Tibial nerve (tissue), 3 donors: ENCODE measurements around the gene MKNK1.

Experiments used
- POLR2A ChIP-seq, 2 donors: fragments of 450-650 bp; IDR thresholded peaks; one replicate each; pipeline ENCODE4 v1.6.1; 2017; ENCODE audit warnings: antibody characterized with exemption in 2 of 2, mild to moderate bottlenecking in 2 of 2, moderate library complexity in 2 of 2
- TF ChIP-seq, protein P1 (sequence below), 5 experiments: fragments of 200-600 bp in 3 of 5; fragments of 450-650 bp in 2 of 5; sonication (generic) in 3 of 5; IDR thresholded peaks; one replicate each; pipeline ENCODE4 v1.5.1; 2016 to 2019; ENCODE audit warnings: antibody characterized with exemption in 5 of 5, mild to moderate bottlenecking in 3 of 5, moderate library complexity in 2 of 5

DNA sequence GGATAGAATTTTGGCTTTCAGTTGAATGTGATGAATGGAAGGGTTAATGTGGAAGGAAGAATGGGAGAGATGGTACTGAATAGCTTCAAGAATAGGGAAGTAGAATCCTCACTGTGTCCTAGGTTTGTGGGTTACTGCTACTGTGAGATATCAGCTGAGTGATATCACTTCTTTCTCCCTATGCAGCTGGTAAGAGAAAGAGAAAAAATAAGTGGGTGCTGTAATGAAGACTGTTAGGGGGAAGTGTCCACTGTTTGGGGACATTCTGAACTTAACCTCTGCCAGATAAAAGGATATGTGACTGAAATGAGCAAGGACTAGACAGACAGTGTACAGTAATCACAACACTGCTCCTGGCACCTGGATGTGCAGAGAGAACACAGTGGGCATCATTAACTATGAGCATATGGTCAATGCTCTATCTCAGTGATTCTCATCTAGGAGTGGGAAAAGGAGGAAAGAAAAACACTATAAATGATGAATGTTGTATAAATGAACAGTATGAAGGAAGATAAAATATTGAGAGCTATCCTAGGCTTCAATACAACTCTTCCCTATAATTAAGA lies 38.1 kb upstream of the MKNK1 start:
- TF ChIP-seq, protein P1, sequence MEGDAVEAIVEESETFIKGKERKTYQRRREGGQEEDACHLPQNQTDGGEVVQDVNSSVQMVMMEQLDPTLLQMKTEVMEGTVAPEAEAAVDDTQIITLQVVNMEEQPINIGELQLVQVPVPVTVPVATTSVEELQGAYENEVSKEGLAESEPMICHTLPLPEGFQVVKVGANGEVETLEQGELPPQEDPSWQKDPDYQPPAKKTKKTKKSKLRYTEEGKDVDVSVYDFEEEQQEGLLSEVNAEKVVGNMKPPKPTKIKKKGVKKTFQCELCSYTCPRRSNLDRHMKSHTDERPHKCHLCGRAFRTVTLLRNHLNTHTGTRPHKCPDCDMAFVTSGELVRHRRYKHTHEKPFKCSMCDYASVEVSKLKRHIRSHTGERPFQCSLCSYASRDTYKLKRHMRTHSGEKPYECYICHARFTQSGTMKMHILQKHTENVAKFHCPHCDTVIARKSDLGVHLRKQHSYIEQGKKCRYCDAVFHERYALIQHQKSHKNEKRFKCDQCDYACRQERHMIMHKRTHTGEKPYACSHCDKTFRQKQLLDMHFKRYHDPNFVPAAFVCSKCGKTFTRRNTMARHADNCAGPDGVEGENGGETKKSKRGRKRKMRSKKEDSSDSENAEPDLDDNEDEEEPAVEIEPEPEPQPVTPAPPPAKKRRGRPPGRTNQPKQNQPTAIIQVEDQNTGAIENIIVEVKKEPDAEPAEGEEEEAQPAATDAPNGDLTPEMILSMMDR (IDR thresholded peaks at IDR 0.05) = no peak
- no peak for TF ChIP-seq POLR2A (IDR thresholded peaks at IDR 0.05)
